CD14-positive monocyte (primary cell): ENCODE data around the gene DDX42. TPM values are rescaled to one million over a fixed set of nuclear protein-coding genes. Genes with fewer than 3 reads are reported as not detected.

Source experiments
- DNase-seq, 3 donors: peaks; one replicate each; pipeline ENCODE4 v3.0.0-alpha.2; 2011 to 2022
- H2AFZ ChIP-seq: 2 replicates; pipeline ENCODE4 v1.6.0; 2012; ENCODE audit warnings: mild to moderate bottlenecking, low read depth, low read length, inconsistent platforms; ENCODE audit not compliant: insufficient read depth, poor library complexity, severe bottlenecking
- H3K27ac ChIP-seq, 2 donors: 1 replicate in 1 of 2; 2 replicates in 1 of 2; pipeline ENCODE4 v1.5.1; 2012 to 2013; ENCODE audit warnings: low read length in 2 of 2, control low read depth in 1 of 2, inconsistent platforms in 1 of 2, low read depth in 1 of 2, mild to moderate bottlenecking in 1 of 2
- H3K27me3 ChIP-seq, 2 donors: one replicate each; pipeline versions ENCODE4 v1.6.0 to v1.6.1; 2011 to 2013; ENCODE audit warnings: low read length in 2 of 2; ENCODE audit not compliant: control insufficient read depth in 2 of 2, insufficient read depth in 2 of 2
- H3K36me3 ChIP-seq, 2 donors: replicated peaks in 1 of 2; 1 replicate in 1 of 2; 2 replicates in 1 of 2; pipeline versions ENCODE4 v1.5.1 to v1.6.1; 2012 to 2013; ENCODE audit warnings: low read length in 2 of 2, control low read depth in 1 of 2, inconsistent platforms in 1 of 2, mild to moderate bottlenecking in 1 of 2; ENCODE audit not compliant: insufficient read depth in 2 of 2, control insufficient read depth in 1 of 2
- H3K4me1 ChIP-seq, 2 donors: 1 replicate in 1 of 2; 2 replicates in 1 of 2; pipeline versions ENCODE4 v1.5.1 to v1.6.1; 2012 to 2013; ENCODE audit warnings: low read length in 2 of 2, control low read depth in 1 of 2, inconsistent platforms in 1 of 2, mild to moderate bottlenecking in 1 of 2, moderate library complexity in 1 of 2; ENCODE audit not compliant: insufficient read depth in 2 of 2, control insufficient read depth in 1 of 2
- H3K4me2 ChIP-seq: replicated peaks from 2 replicates; pipeline ENCODE3; 2012; ENCODE audit warnings: low read length, moderate library complexity, mild to moderate bottlenecking; ENCODE audit not compliant: poor library complexity, severe bottlenecking; ENCODE audit errors: extremely low read depth
- H3K4me3 ChIP-seq, 3 experiments: fragments of 200-600 bp in 1 of 3; sonication (generic) in 1 of 3; replicated peaks in 1 of 3; 1 replicate in 2 of 3; 2 replicates in 1 of 3; pipeline ENCODE4 v1.5.1; 2011 to 2013; ENCODE audit warnings: low read length in 3 of 3, mild to moderate bottlenecking in 3 of 3, control low read depth in 2 of 3, low read depth in 2 of 3, inconsistent platforms in 1 of 3, moderate library complexity in 1 of 3
- H3K79me2 ChIP-seq: 2 replicates; pipeline ENCODE4 v1.6.0; 2012; ENCODE audit warnings: mild to moderate bottlenecking, control low read depth, inconsistent platforms, low read length, moderate library complexity; ENCODE audit not compliant: insufficient read depth
- H3K9ac ChIP-seq: 2 replicates; pipeline ENCODE4 v1.6.0; 2017; ENCODE audit warnings: low read length, mild to moderate bottlenecking; ENCODE audit not compliant: insufficient read depth, poor library complexity, severe bottlenecking
- H3K9me3 ChIP-seq, 2 donors: replicated peaks in 1 of 2; 1 replicate in 1 of 2; 2 replicates in 1 of 2; pipeline versions ENCODE4 v1.5.1 to v1.6.1; 2012 to 2013; ENCODE audit warnings: low read length in 2 of 2, control low read depth in 1 of 2; ENCODE audit not compliant: control insufficient read depth in 1 of 2, insufficient read depth in 1 of 2
- H4K20me1 ChIP-seq: 2 replicates; pipeline ENCODE4 v1.6.0; 2012; ENCODE audit warnings: mild to moderate bottlenecking, low read length, control low read depth, moderate library complexity; ENCODE audit not compliant: insufficient read depth
- H3K27ac Mint-ChIP-seq, 7 donors: one replicate each; pipeline ENCODE4 v1.8.0; 2020; ENCODE audit warnings: mild to moderate bottlenecking in 7 of 7, mixed read lengths in 7 of 7, moderate library complexity in 6 of 7, inconsistent platforms in 2 of 7
- H3K27me3 Mint-ChIP-seq, 3 donors: one replicate each; pipeline ENCODE4 v1.8.0; 2021 to 2022; ENCODE audit warnings: low read depth in 3 of 3, mild to moderate bottlenecking in 3 of 3, mixed read lengths in 3 of 3, moderate library complexity in 3 of 3, inconsistent platforms in 1 of 3
- H3K36me3 Mint-ChIP-seq, 2 donors: one replicate each; pipeline ENCODE4 v1.8.0; 2020; ENCODE audit warnings: mixed read lengths in 2 of 2, inconsistent platforms in 1 of 2, mild to moderate bottlenecking in 1 of 2
- H3K4me1 Mint-ChIP-seq: one replicate; pipeline ENCODE4 v1.8.0; 2020; ENCODE audit warnings: mild to moderate bottlenecking, mixed read lengths
- H3K4me3 Mint-ChIP-seq, 2 donors: one replicate each; pipeline ENCODE4 v1.8.0; 2020; ENCODE audit warnings: mild to moderate bottlenecking in 2 of 2, mixed read lengths in 2 of 2, moderate library complexity in 1 of 2
- H3K9me3 Mint-ChIP-seq, 7 donors: one replicate each; pipeline ENCODE4 v1.8.0; 2020 to 2022; ENCODE audit warnings: mixed read lengths in 7 of 7, mild to moderate bottlenecking in 6 of 7, moderate library complexity in 6 of 7, inconsistent platforms in 2 of 7
- CTCF ChIP-seq: fragments of 200-600 bp; IDR thresholded peaks from one replicate; pipeline ENCODE4 v1.8.0; 2022; ENCODE audit warnings: antibody characterized with exemption, mild to moderate bottlenecking
- WGBS: methylation state at CpG from one replicate; pipeline ENCODE4 v1.1.5; 2013; ENCODE audit warnings: missing lambda C conversion rate; ENCODE audit not compliant: insufficient coverage; 5-methylcytosine and 5-hydroxymethylcytosine counted together
- intact Hi-C, 2 donors: fragments of 100-400 bp; cut with micrococcal nuclease; formaldehyde crosslinking; loops; one replicate each; pipeline versions ENCODE4 v1.15.0 to v1.15.1; 2023
- polyA plus RNA-seq, 3 donors: library from polyadenylated mRNA; depleted of rRNA in 1 of 3; unstranded in 2 of 3; stranded (reverse) in 1 of 3; fragments of 300-500 nt in 2 of 3; fragments of >200 nt in 1 of 3; fragmentation: Illumina TruSeq in 2 of 3; gene quantifications; 1 replicate in 2 of 3; 2 replicates in 1 of 3; pipeline ENCODE4 v1.2.3, GENCODE V29; 2012 to 2021

The DDX42 gene
- polyA plus RNA-seq, 3 donors = 3.1 to 89.2 (median 5.3) TPM

GRCh38 chr17:63809970-63810369, 36.0 kb downstream of the DDX42 start:
- Mint-ChIP-seq H3K4me1 (no peaks in the 10 kb centered on the region), H3K9me3 (no peaks in the 10 kb centered on the region), H3K27me3 (no peaks in the 10 kb centered on the region), H3K4me3 (no peak overlapping the region), H3K27ac (no peak overlapping the region), H3K36me3 (peaks cover 89 to 94% of the 10 kb centered on the region in 2 donors)
- peaks cover 8% of the 10 kb centered on the region for H4K20me1 ChIP-seq
- no peak overlapping the region for H2AFZ ChIP-seq
- no peaks in the 10 kb centered on the region for H3K79me2 ChIP-seq
- DNase-seq = no peak
- no peaks in the 10 kb centered on the region for H3K27me3 ChIP-seq
- H3K4me3 ChIP-seq = no peak overlapping the region
- intact Hi-C loops = no loop called here
- no CpG with 5 or more reads among the region's 9 CpGs for WGBS
- H3K4me2 ChIP-seq = no peak overlapping the region
- no peak for TF ChIP-seq CTCF
- H3K4me1 ChIP-seq = no peaks in the 10 kb centered on the region
- no peak overlapping the region for H3K27ac ChIP-seq
- H3K36me3 ChIP-seq = peaks cover 100% of the 10 kb centered on the region in 2 donors
- no peaks in the 10 kb centered on the region for H3K9me3 ChIP-seq
- H3K9ac ChIP-seq = no peak overlapping the region

GRCh38 chr17:63816123-63816522, 42.2 kb downstream of the DDX42 start:
- Mint-ChIP-seq H3K4me1 (peaks cover 5% of the 10 kb centered on the region), H3K4me3 (no peak overlapping the region), H3K27ac (peak overlapping the region in 2 of 7 donors; percentile 48 to 67), H3K27me3 (no peaks in the 10 kb centered on the region), H3K36me3 (peaks cover 95 to 100% of the 10 kb centered on the region in 2 donors), H3K9me3 (no peaks in the 10 kb centered on the region)
- H2AFZ ChIP-seq = no peak overlapping the region
- peaks cover 37% of the 10 kb centered on the region for H4K20me1 ChIP-seq
- H3K9me3 ChIP-seq = no peaks in the 10 kb centered on the region
- no peak overlapping the region for H3K4me2 ChIP-seq
- no peak overlapping the region for H3K9ac ChIP-seq
- H3K4me1 ChIP-seq = no peaks in the 10 kb centered on the region
- TF ChIP-seq CTCF = no peak
- H3K27ac ChIP-seq = no peak overlapping the region
- no peak overlapping the region for H3K4me3 ChIP-seq
- peaks cover 14% of the 10 kb centered on the region for H3K79me2 ChIP-seq
- DNase-seq = no peak
- H3K36me3 ChIP-seq = peaks cover 98 to 100% of the 10 kb centered on the region in 2 donors
- no peaks in the 10 kb centered on the region for H3K27me3 ChIP-seq
- WGBS = 100% methylated on average over 2 of the region's 2 CpGs
- intact Hi-C loops = no loop called here
